HEK293 (cell line): ENCODE results near the gene TWSG1.

Source experiments
- CTCF ChIA-PET: fragments of 350-600 bp; formaldehyde crosslinking; extraction: SDS; loops from one replicate; lab custom pipeline; 2021; ENCODE audit warnings: antibody characterized with exemption; lab: Yijun Ruan, JAX
- POLR2A ChIA-PET: fragments of 300-600 bp; formaldehyde crosslinking; extraction: SDS; loops from one replicate; lab custom pipeline; 2020; ENCODE audit warnings: antibody characterized with exemption, inconsistent platforms; lab: Yijun Ruan, JAX
- H3K27ac ChIP-seq: fragments of 200-500 bp; sonication (Bioruptor generic); 2 replicates; pipeline ENCODE4 v1.5.1; 2014; ENCODE audit warnings: low read depth, low read length, control low read depth, inconsistent platforms; ENCODE audit errors: extremely low read depth
- H3K36me3 ChIP-seq, 2 experiments: fragments of 200-500 bp in 1 of 2; sonication (Bioruptor generic) in 1 of 2; 1 replicate in 1 of 2; 2 replicates in 1 of 2; pipeline ENCODE4 v1.5.1; 2014 to 2017; ENCODE audit warnings: inconsistent platforms in 2 of 2, low read length in 2 of 2; ENCODE audit not compliant: control insufficient read depth in 2 of 2, insufficient read depth in 1 of 2
- H3K4me1 ChIP-seq: fragments of 200-500 bp; sonication (Bioruptor generic); 2 replicates; pipeline ENCODE4 v1.5.1; 2014; ENCODE audit warnings: mild to moderate bottlenecking, low read length, inconsistent platforms; ENCODE audit not compliant: control insufficient read depth, insufficient read depth
- H3K4me3 ChIP-seq: 2 replicates; pipeline ENCODE4 v1.5.1; 2011; ENCODE audit warnings: low read depth, mild to moderate bottlenecking, control low read depth, low read length, moderate library complexity
- H3K9me3 ChIP-seq: fragments of 200-500 bp; sonication (Bioruptor generic); 2 replicates; pipeline ENCODE4 v1.5.1; 2014; ENCODE audit warnings: low read depth, low read length, inconsistent platforms; ENCODE audit not compliant: control insufficient read depth, insufficient read depth
- MYNN ChIP-seq: fragments of 450-650 bp; formaldehyde crosslinking; IDR thresholded peaks from 2 replicates; pipeline ENCODE4 v1.5.1; 2016; ENCODE audit warnings: missing biosample characterization, missing genetic modification characterization, borderline replicate concordance
- SP3 ChIP-seq: fragments of 450-650 bp; formaldehyde crosslinking; IDR thresholded peaks from 2 replicates; pipeline ENCODE4 v1.5.1; 2016; ENCODE audit warnings: missing biosample characterization, missing genetic modification characterization
- ZFP69B ChIP-seq: fragments of 450-650 bp; formaldehyde crosslinking; IDR thresholded peaks from 2 replicates; pipeline ENCODE4 v1.5.1; 2016; ENCODE audit warnings: missing biosample characterization, missing genetic modification characterization
- ZNF184 ChIP-seq: fragments of 450-650 bp; IDR thresholded peaks from 2 replicates; pipeline ENCODE4 v1.5.1; 2018; ENCODE audit warnings: missing biosample characterization, mild to moderate bottlenecking, missing genetic modification characterization
- ZNF266 ChIP-seq: fragments of 450-650 bp; formaldehyde crosslinking; IDR thresholded peaks from 2 replicates; pipeline ENCODE4 v1.5.1; 2016; ENCODE audit warnings: missing biosample characterization, missing genetic modification characterization, low read depth
- ZNF501 ChIP-seq: fragments of 450-650 bp; formaldehyde crosslinking; IDR thresholded peaks from 2 replicates; pipeline ENCODE4 v1.5.1; 2016; ENCODE audit warnings: missing biosample characterization, missing genetic modification characterization
- ZNF530 ChIP-seq: fragments of 450-650 bp; formaldehyde crosslinking; IDR thresholded peaks from 2 replicates; pipeline ENCODE4 v1.5.1; 2016; ENCODE audit warnings: low read depth, missing biosample characterization, missing genetic modification characterization
- ZNF544 ChIP-seq: fragments of 450-650 bp; formaldehyde crosslinking; IDR thresholded peaks from 2 replicates; pipeline ENCODE4 v1.5.0; 2017; ENCODE audit warnings: missing biosample characterization, missing genetic modification characterization
- ZNF596 ChIP-seq: fragments of 450-650 bp; IDR thresholded peaks from 2 replicates; pipeline ENCODE4 v1.5.0; 2018; ENCODE audit warnings: missing biosample characterization, mild to moderate bottlenecking, missing genetic modification characterization, moderate library complexity
- ZNF660 ChIP-seq: fragments of 450-650 bp; IDR thresholded peaks from 2 replicates; pipeline ENCODE4 v1.5.1; 2018; ENCODE audit warnings: missing biosample characterization, mild to moderate bottlenecking, missing genetic modification characterization
- TF ChIP-seq, protein P1 (sequence below): fragments of 450-650 bp; formaldehyde crosslinking; IDR thresholded peaks from 2 replicates; pipeline ENCODE4 v1.5.0; 2017; ENCODE audit warnings: missing biosample characterization, missing genetic modification characterization, borderline replicate concordance
- TF ChIP-seq, protein P2 (sequence below): fragments of 450-650 bp; formaldehyde crosslinking; IDR thresholded peaks from 2 replicates; pipeline ENCODE4 v1.5.1; 2016; ENCODE audit warnings: missing biosample characterization, missing genetic modification characterization
- TF ChIP-seq, protein P3 (sequence below): fragments of 450-650 bp; formaldehyde crosslinking; IDR thresholded peaks from 2 replicates; pipeline ENCODE4 v1.5.1; 2017; ENCODE audit warnings: missing biosample characterization, mild to moderate bottlenecking, missing genetic modification characterization, moderate library complexity
- TF ChIP-seq, protein P4 (sequence below): fragments of 450-650 bp; formaldehyde crosslinking; IDR thresholded peaks from 2 replicates; pipeline ENCODE4 v1.5.1; 2016; ENCODE audit warnings: missing biosample characterization, missing genetic modification characterization
- TF ChIP-seq, protein P5 (sequence below): fragments of 450-650 bp; formaldehyde crosslinking; IDR thresholded peaks from 2 replicates; pipeline ENCODE4 v1.5.1; 2016; ENCODE audit warnings: missing biosample characterization, missing genetic modification characterization
- TF ChIP-seq, protein P6 (sequence below): fragments of 450-650 bp; formaldehyde crosslinking; IDR thresholded peaks from 2 replicates; pipeline ENCODE4 v1.5.1; 2016; ENCODE audit warnings: missing biosample characterization, missing genetic modification characterization, low read depth
- TF ChIP-seq, protein P7 (sequence below): fragments of 450-650 bp; formaldehyde crosslinking; IDR thresholded peaks from 2 replicates; pipeline ENCODE4 v1.5.1; 2016; ENCODE audit warnings: missing biosample characterization, missing genetic modification characterization

Gene TWSG1

DNA sequence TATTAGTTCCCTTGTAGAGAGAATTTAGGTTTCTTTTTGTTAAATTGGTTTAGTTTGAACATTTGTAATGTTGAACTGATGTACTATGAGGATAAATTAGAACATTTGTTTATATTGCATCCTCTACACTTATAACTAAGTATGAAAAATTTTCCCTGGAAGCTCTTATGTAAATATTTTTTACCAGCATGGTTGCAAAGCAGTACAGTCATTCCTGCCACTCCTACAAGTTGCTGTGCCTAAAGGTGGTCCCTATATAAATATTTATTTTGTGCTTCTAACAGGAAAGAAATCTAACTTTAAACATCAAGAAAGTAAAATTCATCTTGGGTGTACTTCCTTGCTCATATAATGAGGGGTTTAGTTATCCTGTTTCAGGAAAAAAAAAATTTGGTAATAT lies 14.2 kb downstream of the TWSG1 start (continued):
- TF ChIP-seq, protein P1, sequence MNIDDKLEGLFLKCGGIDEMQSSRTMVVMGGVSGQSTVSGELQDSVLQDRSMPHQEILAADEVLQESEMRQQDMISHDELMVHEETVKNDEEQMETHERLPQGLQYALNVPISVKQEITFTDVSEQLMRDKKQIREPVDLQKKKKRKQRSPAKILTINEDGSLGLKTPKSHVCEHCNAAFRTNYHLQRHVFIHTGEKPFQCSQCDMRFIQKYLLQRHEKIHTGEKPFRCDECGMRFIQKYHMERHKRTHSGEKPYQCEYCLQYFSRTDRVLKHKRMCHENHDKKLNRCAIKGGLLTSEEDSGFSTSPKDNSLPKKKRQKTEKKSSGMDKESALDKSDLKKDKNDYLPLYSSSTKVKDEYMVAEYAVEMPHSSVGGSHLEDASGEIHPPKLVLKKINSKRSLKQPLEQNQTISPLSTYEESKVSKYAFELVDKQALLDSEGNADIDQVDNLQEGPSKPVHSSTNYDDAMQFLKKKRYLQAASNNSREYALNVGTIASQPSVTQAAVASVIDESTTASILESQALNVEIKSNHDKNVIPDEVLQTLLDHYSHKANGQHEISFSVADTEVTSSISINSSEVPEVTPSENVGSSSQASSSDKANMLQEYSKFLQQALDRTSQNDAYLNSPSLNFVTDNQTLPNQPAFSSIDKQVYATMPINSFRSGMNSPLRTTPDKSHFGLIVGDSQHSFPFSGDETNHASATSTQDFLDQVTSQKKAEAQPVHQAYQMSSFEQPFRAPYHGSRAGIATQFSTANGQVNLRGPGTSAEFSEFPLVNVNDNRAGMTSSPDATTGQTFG (tag by site-specific recombination), result no peak
- TF ChIP-seq, protein P2, sequence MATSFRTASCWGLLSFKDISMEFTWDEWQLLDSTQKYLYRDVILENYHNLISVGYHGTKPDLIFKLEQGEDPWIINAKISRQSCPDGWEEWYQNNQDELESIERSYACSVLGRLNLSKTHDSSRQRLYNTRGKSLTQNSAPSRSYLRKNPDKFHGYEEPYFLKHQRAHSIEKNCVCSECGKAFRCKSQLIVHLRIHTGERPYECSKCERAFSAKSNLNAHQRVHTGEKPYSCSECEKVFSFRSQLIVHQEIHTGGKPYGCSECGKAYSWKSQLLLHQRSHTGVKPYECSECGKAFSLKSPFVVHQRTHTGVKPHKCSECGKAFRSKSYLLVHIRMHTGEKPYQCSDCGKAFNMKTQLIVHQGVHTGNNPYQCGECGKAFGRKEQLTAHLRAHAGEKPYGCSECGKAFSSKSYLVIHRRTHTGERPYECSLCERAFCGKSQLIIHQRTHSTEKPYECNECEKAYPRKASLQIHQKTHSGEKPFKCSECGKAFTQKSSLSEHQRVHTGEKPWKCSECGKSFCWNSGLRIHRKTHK (tag by site-specific recombination), result no peak
- TF ChIP-seq, all 188 proteins: peak for 0

DNA sequence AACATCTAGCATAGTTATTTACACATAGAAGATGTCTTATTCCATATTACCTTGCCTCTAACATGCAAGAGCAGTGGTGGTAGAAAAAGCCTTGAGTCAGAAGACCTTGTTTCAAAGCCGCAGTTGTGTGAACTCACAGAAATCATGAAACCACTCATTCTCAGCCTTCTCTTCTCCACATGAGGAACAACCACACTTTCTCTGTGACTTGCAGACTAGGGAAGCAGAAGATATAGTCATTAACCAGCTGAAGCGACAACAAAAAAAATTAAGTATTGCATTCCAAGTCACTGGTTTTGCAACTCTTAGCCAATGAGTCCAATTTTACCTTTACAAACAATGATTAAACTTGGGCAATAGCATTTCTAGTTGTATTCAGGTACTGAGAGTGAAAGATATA lies 19.0 kb downstream of the TWSG1 start:
- TF ChIP-seq, protein P3, sequence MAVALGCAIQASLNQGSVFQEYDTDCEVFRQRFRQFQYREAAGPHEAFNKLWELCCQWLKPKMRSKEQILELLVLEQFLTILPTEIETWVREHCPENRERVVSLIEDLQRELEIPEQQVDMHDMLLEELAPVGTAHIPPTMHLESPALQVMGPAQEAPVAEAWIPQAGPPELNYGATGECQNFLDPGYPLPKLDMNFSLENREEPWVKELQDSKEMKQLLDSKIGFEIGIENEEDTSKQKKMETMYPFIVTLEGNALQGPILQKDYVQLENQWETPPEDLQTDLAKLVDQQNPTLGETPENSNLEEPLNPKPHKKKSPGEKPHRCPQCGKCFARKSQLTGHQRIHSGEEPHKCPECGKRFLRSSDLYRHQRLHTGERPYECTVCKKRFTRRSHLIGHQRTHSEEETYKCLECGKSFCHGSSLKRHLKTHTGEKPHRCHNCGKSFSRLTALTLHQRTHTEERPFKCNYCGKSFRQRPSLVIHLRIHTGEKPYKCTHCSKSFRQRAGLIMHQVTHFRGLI (tag by site-specific recombination), result no peak
- TF ChIP-seq, protein P4, sequence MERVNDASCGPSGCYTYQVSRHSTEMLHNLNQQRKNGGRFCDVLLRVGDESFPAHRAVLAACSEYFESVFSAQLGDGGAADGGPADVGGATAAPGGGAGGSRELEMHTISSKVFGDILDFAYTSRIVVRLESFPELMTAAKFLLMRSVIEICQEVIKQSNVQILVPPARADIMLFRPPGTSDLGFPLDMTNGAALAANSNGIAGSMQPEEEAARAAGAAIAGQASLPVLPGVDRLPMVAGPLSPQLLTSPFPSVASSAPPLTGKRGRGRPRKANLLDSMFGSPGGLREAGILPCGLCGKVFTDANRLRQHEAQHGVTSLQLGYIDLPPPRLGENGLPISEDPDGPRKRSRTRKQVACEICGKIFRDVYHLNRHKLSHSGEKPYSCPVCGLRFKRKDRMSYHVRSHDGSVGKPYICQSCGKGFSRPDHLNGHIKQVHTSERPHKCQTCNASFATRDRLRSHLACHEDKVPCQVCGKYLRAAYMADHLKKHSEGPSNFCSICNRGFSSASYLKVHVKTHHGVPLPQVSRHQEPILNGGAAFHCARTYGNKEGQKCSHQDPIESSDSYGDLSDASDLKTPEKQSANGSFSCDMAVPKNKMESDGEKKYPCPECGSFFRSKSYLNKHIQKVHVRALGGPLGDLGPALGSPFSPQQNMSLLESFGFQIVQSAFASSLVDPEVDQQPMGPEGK, result no peak
- TF ChIP-seq ZNF184 (tag by site-specific recombination) (no peak), ZFP69B (tag by site-specific recombination) (no peak), ZNF544 (tag by site-specific recombination) (no peak), ZNF501 (tag by site-specific recombination) (no peak), ZNF596 (tag by site-specific recombination) (no peak), ZNF530 (tag by site-specific recombination) (no peak)
- ChIA-PET POLR2A (no interaction called here), CTCF (interaction anchor here (0.7 kb wide), 1 partner anchor 511 kb away, joined by 5 read pairs; no protein-coding TSS in a partner anchor)
- Histone ChIP-seq H3K4me1 (peaks cover 5% of the 10 kb centered on the region; the same call in 1 of the 2 replicates), H3K4me3 (no peak overlapping the region), H3K36me3 (no peaks in the 10 kb centered on the region), H3K9me3 (no peaks in the 10 kb centered on the region), H3K27ac (no peak overlapping the region)

DNA sequence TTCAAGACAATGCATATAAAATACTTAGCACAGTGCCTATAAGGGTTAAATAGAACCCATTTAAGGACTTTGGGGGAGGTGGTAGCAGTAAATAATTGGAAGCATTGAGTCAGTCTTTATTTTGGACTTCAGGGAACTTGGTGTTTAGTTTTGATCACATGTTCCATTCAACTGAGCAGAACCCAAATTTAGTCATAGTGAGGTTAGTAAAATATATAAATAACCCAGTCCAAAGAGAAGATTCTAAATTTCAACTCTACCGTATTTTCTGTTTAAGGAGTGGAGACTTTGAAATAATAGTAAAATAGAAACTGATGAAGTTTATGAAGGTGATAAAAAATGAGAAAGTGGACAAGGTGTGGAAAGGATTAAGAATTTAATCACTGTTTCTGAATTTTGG lies 19.7 kb downstream of the TWSG1 start:
- Histone ChIP-seq H3K36me3 (no peaks in the 10 kb centered on the region), H3K27ac (no peak overlapping the region), H3K9me3 (no peaks in the 10 kb centered on the region), H3K4me1 (no peaks in the 10 kb centered on the region), H3K4me3 (no peak overlapping the region)
- ChIA-PET CTCF (no interaction called here), POLR2A (no interaction called here)
- TF ChIP-seq, protein P5, sequence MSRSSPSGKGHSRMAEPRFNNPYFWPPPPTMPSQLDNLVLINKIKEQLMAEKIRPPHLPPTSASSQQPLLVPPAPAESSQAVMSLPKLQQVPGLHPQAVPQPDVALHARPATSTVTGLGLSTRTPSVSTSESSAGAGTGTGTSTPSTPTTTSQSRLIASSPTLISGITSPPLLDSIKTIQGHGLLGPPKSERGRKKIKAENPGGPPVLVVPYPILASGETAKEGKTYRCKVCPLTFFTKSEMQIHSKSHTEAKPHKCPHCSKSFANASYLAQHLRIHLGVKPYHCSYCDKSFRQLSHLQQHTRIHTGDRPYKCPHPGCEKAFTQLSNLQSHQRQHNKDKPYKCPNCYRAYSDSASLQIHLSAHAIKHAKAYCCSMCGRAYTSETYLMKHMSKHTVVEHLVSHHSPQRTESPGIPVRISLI (tag by site-specific recombination), result no peak
- TF ChIP-seq ZNF266 (tag by site-specific recombination) (no peak), MYNN (tag by site-specific recombination) (no peak), ZNF660 (tag by site-specific recombination) (no peak), SP3 (no peak)
- TF ChIP-seq, protein P6, sequence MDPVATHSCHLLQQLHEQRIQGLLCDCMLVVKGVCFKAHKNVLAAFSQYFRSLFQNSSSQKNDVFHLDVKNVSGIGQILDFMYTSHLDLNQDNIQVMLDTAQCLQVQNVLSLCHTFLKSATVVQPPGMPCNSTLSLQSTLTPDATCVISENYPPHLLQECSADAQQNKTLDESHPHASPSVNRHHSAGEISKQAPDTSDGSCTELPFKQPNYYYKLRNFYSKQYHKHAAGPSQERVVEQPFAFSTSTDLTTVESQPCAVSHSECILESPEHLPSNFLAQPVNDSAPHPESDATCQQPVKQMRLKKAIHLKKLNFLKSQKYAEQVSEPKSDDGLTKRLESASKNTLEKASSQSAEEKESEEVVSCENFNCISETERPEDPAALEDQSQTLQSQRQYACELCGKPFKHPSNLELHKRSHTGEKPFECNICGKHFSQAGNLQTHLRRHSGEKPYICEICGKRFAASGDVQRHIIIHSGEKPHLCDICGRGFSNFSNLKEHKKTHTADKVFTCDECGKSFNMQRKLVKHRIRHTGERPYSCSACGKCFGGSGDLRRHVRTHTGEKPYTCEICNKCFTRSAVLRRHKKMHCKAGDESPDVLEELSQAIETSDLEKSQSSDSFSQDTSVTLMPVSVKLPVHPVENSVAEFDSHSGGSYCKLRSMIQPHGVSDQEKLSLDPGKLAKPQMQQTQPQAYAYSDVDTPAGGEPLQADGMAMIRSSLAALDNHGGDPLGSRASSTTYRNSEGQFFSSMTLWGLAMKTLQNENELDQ, result no peak
- TF ChIP-seq, protein P7, sequence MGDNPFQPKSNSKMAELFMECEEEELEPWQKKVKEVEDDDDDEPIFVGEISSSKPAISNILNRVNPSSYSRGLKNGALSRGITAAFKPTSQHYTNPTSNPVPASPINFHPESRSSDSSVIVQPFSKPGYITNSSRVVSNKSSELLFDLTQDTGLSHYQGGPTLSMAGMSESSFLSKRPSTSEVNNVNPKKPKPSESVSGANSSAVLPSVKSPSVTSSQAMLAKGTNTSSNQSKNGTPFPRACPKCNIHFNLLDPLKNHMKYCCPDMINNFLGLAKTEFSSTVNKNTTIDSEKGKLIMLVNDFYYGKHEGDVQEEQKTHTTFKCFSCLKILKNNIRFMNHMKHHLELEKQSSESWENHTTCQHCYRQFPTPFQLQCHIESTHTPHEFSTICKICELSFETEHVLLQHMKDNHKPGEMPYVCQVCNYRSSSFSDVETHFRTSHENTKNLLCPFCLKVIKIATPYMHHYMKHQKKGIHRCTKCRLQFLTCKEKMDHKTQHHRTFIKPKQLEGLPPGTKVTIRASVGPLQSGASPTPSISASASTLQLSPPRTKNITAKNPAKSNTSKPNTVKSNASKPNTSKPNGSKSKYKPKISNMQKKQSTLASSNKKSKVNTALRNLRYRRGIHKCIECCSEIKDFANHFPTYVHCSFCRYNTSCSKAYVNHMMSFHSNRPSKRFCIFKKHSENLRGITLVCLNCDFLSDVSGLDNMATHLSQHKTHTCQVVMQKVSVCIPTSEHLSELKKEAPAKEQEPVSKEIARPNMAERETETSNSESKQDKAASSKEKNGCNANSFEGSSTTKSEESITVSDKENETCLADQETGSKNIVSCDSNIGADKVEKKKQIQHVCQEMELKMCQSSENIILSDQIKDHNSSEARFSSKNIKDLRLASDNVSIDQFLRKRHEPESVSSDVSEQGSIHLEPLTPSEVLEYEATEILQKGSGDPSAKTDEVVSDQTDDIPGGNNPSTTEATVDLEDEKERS (tag by site-specific recombination), result no peak
